Uterus (tissue), 2 donors: Measurements from ENCODE around the gene POU3F3.

Experiments
- POLR2A ChIP-seq, 2 donors: fragments of 450-650 bp; IDR thresholded peaks; one replicate each; pipeline ENCODE4 v1.6.1; 2016; ENCODE audit warnings: antibody characterized with exemption in 2 of 2, mild to moderate bottlenecking in 1 of 2, moderate library complexity in 1 of 2
- TF ChIP-seq, protein P1 (sequence below), 4 experiments: fragments of 200-600 bp in 2 of 4; fragments of 450-650 bp in 2 of 4; sonication (generic) in 2 of 4; IDR thresholded peaks; one replicate each; pipeline ENCODE4 v1.5.1; 2016 to 2019; ENCODE audit warnings: antibody characterized with exemption in 4 of 4, mild to moderate bottlenecking in 2 of 4, moderate library complexity in 1 of 4

GRCh38 chr2:104840893-104841585, 12.9 kb upstream of the POU3F3 start:
- TF ChIP-seq POLR2A (IDR thresholded peaks at IDR 0.05), result no peak
- TF ChIP-seq, protein P1, sequence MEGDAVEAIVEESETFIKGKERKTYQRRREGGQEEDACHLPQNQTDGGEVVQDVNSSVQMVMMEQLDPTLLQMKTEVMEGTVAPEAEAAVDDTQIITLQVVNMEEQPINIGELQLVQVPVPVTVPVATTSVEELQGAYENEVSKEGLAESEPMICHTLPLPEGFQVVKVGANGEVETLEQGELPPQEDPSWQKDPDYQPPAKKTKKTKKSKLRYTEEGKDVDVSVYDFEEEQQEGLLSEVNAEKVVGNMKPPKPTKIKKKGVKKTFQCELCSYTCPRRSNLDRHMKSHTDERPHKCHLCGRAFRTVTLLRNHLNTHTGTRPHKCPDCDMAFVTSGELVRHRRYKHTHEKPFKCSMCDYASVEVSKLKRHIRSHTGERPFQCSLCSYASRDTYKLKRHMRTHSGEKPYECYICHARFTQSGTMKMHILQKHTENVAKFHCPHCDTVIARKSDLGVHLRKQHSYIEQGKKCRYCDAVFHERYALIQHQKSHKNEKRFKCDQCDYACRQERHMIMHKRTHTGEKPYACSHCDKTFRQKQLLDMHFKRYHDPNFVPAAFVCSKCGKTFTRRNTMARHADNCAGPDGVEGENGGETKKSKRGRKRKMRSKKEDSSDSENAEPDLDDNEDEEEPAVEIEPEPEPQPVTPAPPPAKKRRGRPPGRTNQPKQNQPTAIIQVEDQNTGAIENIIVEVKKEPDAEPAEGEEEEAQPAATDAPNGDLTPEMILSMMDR (IDR thresholded peaks at IDR 0.05), result no peak
